Activated CD8-positive, alpha-beta memory T cell treated with anti-CD3 and anti-CD28 coated beads, Interleukin-2, amount 10 ng/mL, durations not matched to agents 7 days and 5 days (primary cell): ENCODE data around the gene AQP5. TPM values are rescaled to one million over a fixed set of nuclear protein-coding genes. Genes with fewer than 3 reads are reported as not detected.
"Not testable (repeated sequence)": the region's sequence is repeated elsewhere in the genome, so short reads cannot be mapped to it uniquely, and the experiment has no call there.

Experiments
- ATAC-seq: fragments of 150-1000 bp; cut with Tn5 transposase; one replicate; pipeline ENCODE4 v1.10.0; 2021; ENCODE audit warnings: moderate library complexity
- CTCF ChIA-PET: fragments of 350-600 bp; sonication (Branson Sonifier 250); formaldehyde crosslinking; loops from one replicate; lab custom pipeline; 2021; ENCODE audit warnings: antibody characterized with exemption; lab: Charles Lee
- DNase-seq: peaks from one replicate; pipeline ENCODE4 v3.0.0-alpha.2; 2020
- H3K27ac Mint-ChIP-seq: one replicate; pipeline ENCODE4 v1.8.0; 2021; ENCODE audit warnings: mild to moderate bottlenecking, mixed read lengths
- H3K27me3 Mint-ChIP-seq: one replicate; pipeline ENCODE4 v1.8.0; 2021; ENCODE audit warnings: mixed read lengths
- H3K36me3 Mint-ChIP-seq: one replicate; pipeline ENCODE4 v1.8.0; 2021; ENCODE audit warnings: mild to moderate bottlenecking, mixed read lengths
- H3K4me1 Mint-ChIP-seq: one replicate; pipeline ENCODE4 v1.8.0; 2021; ENCODE audit warnings: mixed read lengths
- H3K4me3 Mint-ChIP-seq: one replicate; pipeline ENCODE4 v1.8.0; 2021; ENCODE audit warnings: mild to moderate bottlenecking, moderate library complexity, mixed read lengths
- H3K9me3 Mint-ChIP-seq: one replicate; pipeline ENCODE4 v1.8.0; 2022; ENCODE audit warnings: low read depth, mixed read lengths
- total RNA-seq, 2 experiments: library from RNA; stranded (reverse); gene quantifications; one replicate each; pipeline ENCODE4 v1.2.3, GENCODE V29; 2021

AQP5 gene
- total RNA-seq, 2 experiments from 2014 or later, result not detected

- H3K27me3 Mint-ChIP-seq, result no peaks in the 10 kb centered on the region
- H3K4me1 Mint-ChIP-seq, result no peaks in the 10 kb centered on the region
- no peak for DNase-seq
- CTCF ChIA-PET, result interaction anchor here (1.7 to 13.7 kb wide), 2 partner anchors 8 to 136 kb away, joined by 3 to 140 read pairs; partner anchors contain the start of gene COX14
- no peak overlapping the region for H3K4me3 Mint-ChIP-seq
- no peak for ATAC-seq
- no peaks in the 10 kb centered on the region for H3K9me3 Mint-ChIP-seq
- no peak overlapping the region for H3K27ac Mint-ChIP-seq
- no peaks in the 10 kb centered on the region for H3K36me3 Mint-ChIP-seq
Measured at GRCh38 chr12:49975318-49975761, 13.7 kb downstream of the AQP5 start.

DNA sequence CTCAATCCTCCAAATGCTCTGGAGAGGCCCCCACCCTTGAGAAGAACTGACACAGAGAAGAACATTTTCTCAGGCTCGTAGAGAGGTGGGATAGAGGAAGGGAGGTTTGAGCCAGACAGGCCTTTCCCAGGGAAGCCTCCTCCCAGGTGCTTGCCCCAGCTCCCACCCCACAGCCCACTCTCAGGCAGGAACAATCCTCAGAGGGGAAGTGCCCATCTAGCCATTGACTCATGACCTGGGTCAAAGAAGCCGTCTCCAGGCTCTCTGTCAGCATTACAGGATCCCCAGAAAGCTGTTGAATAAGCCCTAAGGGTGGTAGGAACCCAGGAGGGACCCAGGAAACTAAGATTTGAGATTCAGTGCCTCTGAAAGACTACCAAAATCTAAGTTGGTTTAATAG, 14.9 kb downstream of the AQP5 start:
- no peaks in the 10 kb centered on the region for H3K9me3 Mint-ChIP-seq
- ATAC-seq (no peak), DNase-seq (no peak)
- no peaks in the 10 kb centered on the region for H3K4me1 Mint-ChIP-seq
- no peak overlapping the region for H3K27ac Mint-ChIP-seq
- no peaks in the 10 kb centered on the region for H3K36me3 Mint-ChIP-seq
- no peak overlapping the region for H3K4me3 Mint-ChIP-seq
- H3K27me3 Mint-ChIP-seq, result no peaks in the 10 kb centered on the region
- CTCF ChIA-PET, result interaction anchor here (0.8 to 13.7 kb wide), 4 partner anchors 10 to 135 kb away, joined by 3 to 140 read pairs (median 4); partner anchors contain the start of gene COX14

GRCh38 chr12:49978125-49978524, 16.5 kb downstream of the AQP5 start:
- Mint-ChIP-seq H3K27me3 (no peaks in the 10 kb centered on the region), H3K27ac (no peak overlapping the region), H3K9me3 (no peaks in the 10 kb centered on the region), H3K36me3 (no peaks in the 10 kb centered on the region), H3K4me3 (no peak overlapping the region), H3K4me1 (no peaks in the 10 kb centered on the region)
- no peak for ATAC-seq
- DNase-seq, result no peak
- CTCF ChIA-PET, result interaction anchor here (1.1 to 13.7 kb wide), 3 partner anchors 11 to 92 kb away, joined by 4 to 140 read pairs (median 4); no protein-coding TSS in a partner anchor

DNA sequence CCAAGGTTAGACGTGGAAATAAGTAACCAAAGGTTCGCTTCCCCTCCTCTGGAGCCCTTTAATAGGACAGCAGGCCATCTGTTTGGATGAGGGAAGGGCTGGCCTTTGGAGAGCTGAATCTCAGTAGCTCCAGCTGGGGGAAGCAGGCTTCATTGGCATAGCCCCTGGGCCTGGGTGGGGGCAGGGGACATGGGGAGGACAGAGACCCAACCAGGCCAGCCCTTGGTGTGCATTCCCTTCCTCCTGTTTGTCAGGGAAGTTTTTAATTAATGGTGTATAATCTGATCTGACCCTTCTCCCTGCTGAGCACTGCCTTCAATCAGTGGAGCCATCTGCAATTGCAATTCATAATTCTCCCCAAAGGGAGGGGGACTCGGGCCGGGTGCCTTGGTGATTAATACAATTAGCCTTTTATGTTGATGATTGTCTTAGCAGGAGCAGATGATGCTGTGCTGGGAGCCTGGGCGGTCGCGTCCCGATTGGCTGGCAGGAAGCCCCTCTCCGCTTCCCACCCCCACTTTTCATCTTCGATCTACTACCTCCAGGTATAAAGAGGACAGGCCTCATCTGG, 17.4 kb downstream of the AQP5 start:
- DNase-seq, result no peak
- no peaks in the 10 kb centered on the region for H3K27me3 Mint-ChIP-seq
- H3K9me3 Mint-ChIP-seq, result no peaks in the 10 kb centered on the region
- H3K4me3 Mint-ChIP-seq, result no peak overlapping the region
- CTCF ChIA-PET, result interaction anchor here (0.8 to 13.7 kb wide), 4 partner anchors 10 to 91 kb away, joined by 4 to 140 read pairs (median 6); no protein-coding TSS in a partner anchor
- H3K27ac Mint-ChIP-seq, result no peak overlapping the region
- no peaks in the 10 kb centered on the region for H3K4me1 Mint-ChIP-seq
- ATAC-seq, result no peak
- H3K36me3 Mint-ChIP-seq, result peaks cover 2% of the 10 kb centered on the region

DNA sequence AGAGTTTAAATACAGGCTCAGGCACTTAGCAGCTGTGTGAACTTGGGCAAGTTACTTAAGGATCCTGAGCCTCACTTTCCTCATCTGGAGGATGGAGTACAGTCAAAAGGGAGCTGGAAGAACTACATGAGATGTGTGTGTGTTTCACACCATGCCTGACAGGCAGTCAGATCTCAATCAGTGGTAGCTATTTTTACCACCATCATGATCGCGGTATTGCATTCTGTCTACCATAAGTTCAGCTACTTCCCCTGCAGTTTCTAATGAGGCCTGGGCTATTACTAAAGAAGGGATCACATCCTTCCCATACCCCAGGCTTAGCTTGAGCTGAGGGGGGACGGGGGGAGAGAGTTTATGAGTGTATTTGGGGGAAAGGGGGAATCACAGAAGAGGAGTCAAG, 18.1 kb downstream of the AQP5 start:
- Mint-ChIP-seq H3K27me3 (no peaks in the 10 kb centered on the region), H3K27ac (no peak overlapping the region), H3K36me3 (peaks cover 3% of the 10 kb centered on the region), H3K4me1 (no peaks in the 10 kb centered on the region), H3K9me3 (no peaks in the 10 kb centered on the region), H3K4me3 (no peak overlapping the region)
- DNase-seq, result no peak
- CTCF ChIA-PET, result interaction anchor here (0.8 to 13.7 kb wide), 3 partner anchors 9 to 34 kb away, joined by 4 to 140 read pairs (median 7); no protein-coding TSS in a partner anchor
- ATAC-seq, result no peak

GRCh38 chr12:49980501-49981349, 19.1 kb downstream of the AQP5 start:
- peaks cover 7% of the 10 kb centered on the region for H3K36me3 Mint-ChIP-seq
- H3K27ac Mint-ChIP-seq, result no peak overlapping the region
- ATAC-seq, result no peak
- H3K27me3 Mint-ChIP-seq, result no peaks in the 10 kb centered on the region
- no peak for DNase-seq
- no peaks in the 10 kb centered on the region for H3K4me1 Mint-ChIP-seq
- CTCF ChIA-PET, result interaction anchor here (0.5 to 13.7 kb wide), 6 partner anchors 14 to 1193 kb away, joined by 3 to 140 read pairs (median 4); no protein-coding TSS in a partner anchor
- no peak overlapping the region for H3K4me3 Mint-ChIP-seq
- H3K9me3 Mint-ChIP-seq, result no peaks in the 10 kb centered on the region

GRCh38 chr12:49982246-49983087, 20.8 kb downstream of the AQP5 start:
- no peak for DNase-seq
- CTCF ChIA-PET, result interaction anchor here (0.5 to 13.7 kb wide), 3 partner anchors 16 to 185 kb away, joined by 3 to 140 read pairs (median 4); no protein-coding TSS in a partner anchor
- no peak overlapping the region for H3K27ac Mint-ChIP-seq
- H3K4me3 Mint-ChIP-seq, result no peak overlapping the region
- peaks cover 13% of the 10 kb centered on the region for H3K36me3 Mint-ChIP-seq
- no peak for ATAC-seq
- no peaks in the 10 kb centered on the region for H3K27me3 Mint-ChIP-seq
- H3K4me1 Mint-ChIP-seq, result no peaks in the 10 kb centered on the region
- H3K9me3 Mint-ChIP-seq, result no peaks in the 10 kb centered on the region

DNA sequence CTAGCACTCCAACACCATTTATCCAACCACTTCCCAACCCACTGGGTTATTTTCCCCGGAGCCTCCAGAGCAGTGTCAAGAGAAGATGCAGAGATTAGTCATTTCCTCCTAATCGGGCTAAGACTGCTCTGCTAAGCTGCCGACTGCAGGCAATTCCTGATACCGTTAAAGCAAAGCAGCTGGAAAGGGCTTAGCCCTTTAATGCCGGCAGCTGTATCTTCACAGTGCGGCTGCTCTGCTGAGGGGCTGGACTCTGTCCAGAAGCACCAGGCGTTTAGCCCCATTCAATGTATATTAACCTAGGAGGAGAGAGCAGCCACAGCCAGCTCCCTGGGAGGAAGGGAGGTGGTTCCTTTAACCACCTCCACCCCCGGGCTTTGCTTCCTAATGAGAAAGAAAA, 22.2 kb downstream of the AQP5 start:
- CTCF ChIA-PET, result interaction anchor here (0.7 to 13.7 kb wide), 2 partner anchors 17 to 22 kb away, joined by 3 to 140 read pairs; no protein-coding TSS in a partner anchor
- Mint-ChIP-seq H3K4me1 (no peaks in the 10 kb centered on the region), H3K27ac (no peak overlapping the region), H3K4me3 (no peak overlapping the region), H3K27me3 (no peaks in the 10 kb centered on the region), H3K36me3 (peaks cover 23% of the 10 kb centered on the region), H3K9me3 (no peaks in the 10 kb centered on the region)
- DNase-seq (no peak), ATAC-seq (no peak)

DNA sequence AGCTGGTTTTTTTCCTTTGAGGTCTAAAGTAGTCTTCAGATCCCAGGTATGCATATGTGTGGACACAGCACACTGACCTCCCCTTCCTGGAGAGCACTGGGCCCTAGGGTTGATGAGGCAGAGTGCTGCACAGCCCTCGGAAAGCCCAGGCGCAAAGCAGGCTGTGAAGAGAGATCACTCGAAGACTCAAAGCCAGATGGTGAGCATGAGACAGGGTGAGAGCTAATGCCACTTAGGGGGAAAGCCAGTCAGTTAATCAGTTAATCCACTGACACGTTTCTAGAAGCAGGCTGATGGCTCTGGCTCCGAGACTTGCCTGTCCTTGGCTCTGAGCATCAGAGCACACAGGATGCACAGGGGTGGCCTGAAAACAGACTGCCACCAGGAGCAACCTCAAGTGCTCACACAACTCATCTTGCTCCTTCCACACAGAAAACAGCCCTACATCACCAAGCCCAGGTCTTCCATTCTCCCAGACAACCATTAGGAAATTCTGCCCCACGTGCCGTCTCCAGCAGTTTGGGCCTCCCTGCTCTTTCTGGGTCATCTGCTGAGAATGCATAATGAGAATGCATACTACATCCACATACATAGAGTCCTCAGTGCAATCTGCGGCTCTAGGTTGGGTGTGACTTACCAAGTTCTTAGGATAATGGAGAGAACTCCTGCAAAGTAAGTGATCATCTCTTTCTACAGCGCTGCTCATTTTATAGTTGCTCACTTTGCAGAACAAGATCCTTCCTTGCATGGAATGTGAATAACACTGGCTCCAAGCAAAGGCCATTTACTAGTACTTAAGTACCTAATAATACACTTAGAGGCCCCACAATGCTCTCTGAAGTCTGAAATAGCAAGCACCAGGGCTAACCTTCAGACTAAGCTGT, 23.0 kb downstream of the AQP5 start:
- no peak for DNase-seq
- Mint-ChIP-seq H3K4me1 (no peaks in the 10 kb centered on the region), H3K36me3 (peaks cover 28% of the 10 kb centered on the region), H3K9me3 (no peaks in the 10 kb centered on the region), H3K4me3 (no peak overlapping the region), H3K27me3 (no peaks in the 10 kb centered on the region), H3K27ac (no peak overlapping the region)
- CTCF ChIA-PET, result interaction anchor here (13.7 kb wide), 1 partner anchor 18 kb away, joined by 140 read pairs; no protein-coding TSS in a partner anchor
- no peak for ATAC-seq

- no peak for ATAC-seq
- Mint-ChIP-seq H3K36me3 (peaks cover 38% of the 10 kb centered on the region), H3K4me1 (no peaks in the 10 kb centered on the region), H3K27ac (no peak overlapping the region), H3K4me3 (no peak overlapping the region), H3K9me3 (no peaks in the 10 kb centered on the region), H3K27me3 (no peaks in the 10 kb centered on the region)
- CTCF ChIA-PET, result interaction anchor here (0.8 to 13.7 kb wide), 5 partner anchors 9 to 53 kb away, joined by 3 to 140 read pairs (median 5); no protein-coding TSS in a partner anchor
- no peak for DNase-seq
Measured at GRCh38 chr12:49985981-49986380, 24.3 kb downstream of the AQP5 start.

- not testable (repeated sequence) for H3K27ac Mint-ChIP-seq, ATAC-seq, H3K9me3 Mint-ChIP-seq, H3K4me1 Mint-ChIP-seq, H3K27me3 Mint-ChIP-seq, H3K4me3 Mint-ChIP-seq, DNase-seq
- H3K36me3 Mint-ChIP-seq, result peaks cover 38% of the 10 kb centered on the region
- CTCF ChIA-PET, result interaction anchor here (1.0 to 13.7 kb wide), 4 partner anchors 8 to 40 kb away, joined by 5 to 140 read pairs (median 5); no protein-coding TSS in a partner anchor
Measured at GRCh38 chr12:49986476-49986875, 24.8 kb downstream of the AQP5 start.
